B cell (primary cell): ENCODE measurements around the gene DVL2. TPM values are rescaled to one million over a fixed set of nuclear protein-coding genes. Genes with fewer than 3 reads are reported as not detected.
A peak's percentile ranks its signal among the peaks of the same experiment; 100 is the strongest.

Source experiments
- ATAC-seq: fragments of 200-7000 bp; cut with Tn5 transposase; one replicate; pipeline ENCODE4 v1.10.0; 2021; ENCODE audit warnings: low read depth, mild to moderate bottlenecking, moderate number of reproducible peaks, moderate library complexity
- CTCF ChIA-PET: fragments of 350-600 bp; sonication (Branson Sonifier 250); formaldehyde crosslinking; loops from one replicate; lab custom pipeline; 2021; ENCODE audit warnings: antibody characterized with exemption, inconsistent platforms; lab: Charles Lee
- POLR2A ChIA-PET: fragments of 350-600 bp; sonication (Branson Sonifier 250); formaldehyde crosslinking; loops from one replicate; lab custom pipeline; 2021; ENCODE audit warnings: antibody characterized with exemption; lab: Charles Lee
- DNase-seq: peaks from one replicate; pipeline ENCODE4 v3.0.0; 2013
- H2AFZ ChIP-seq: 2 replicates; pipeline ENCODE4 v1.6.1; 2012; ENCODE audit warnings: mild to moderate bottlenecking, low read depth, low read length; ENCODE audit not compliant: insufficient read depth, poor library complexity, severe bottlenecking
- H3K27ac ChIP-seq, 2 donors: 1 replicate in 1 of 2; 2 replicates in 1 of 2; pipeline ENCODE4 v1.5.1; 2012 to 2013; ENCODE audit warnings: low read length in 2 of 2, mild to moderate bottlenecking in 2 of 2, moderate library complexity in 1 of 2
- H3K27me3 ChIP-seq, 4 experiments: fragments of 200-600 bp in 1 of 4; sonication (generic) in 1 of 4; replicated peaks in 1 of 4; 1 replicate in 2 of 4; 2 replicates in 2 of 4; pipeline versions ENCODE4 v1.6.1 to v1.7.0; 2013 to 2016; ENCODE audit warnings: low read length in 3 of 4, mild to moderate bottlenecking in 2 of 4, mixed read lengths in 1 of 4, moderate library complexity in 1 of 4; ENCODE audit not compliant: insufficient read depth in 4 of 4, control insufficient read depth in 3 of 4; ENCODE audit errors: control extremely low read depth in 1 of 4
- H3K36me3 ChIP-seq, 2 experiments: replicated peaks in 1 of 2; 1 replicate in 1 of 2; 2 replicates in 1 of 2; pipeline versions ENCODE4 v1.6.1 to v1.7.1; 2013; ENCODE audit warnings: low read length in 1 of 2; ENCODE audit not compliant: insufficient read depth in 2 of 2, control insufficient read depth in 1 of 2; ENCODE audit errors: control extremely low read depth in 1 of 2, extremely low read depth in 1 of 2
- H3K4me1 ChIP-seq, 2 donors: fragments of 200-600 bp in 1 of 2; sonication (generic) in 1 of 2; 1 replicate in 1 of 2; 2 replicates in 1 of 2; pipeline versions ENCODE4 v1.5.1 to v1.6.1; 2013 to 2017; ENCODE audit warnings: low read length in 2 of 2; ENCODE audit not compliant: control insufficient read depth in 2 of 2, insufficient read depth in 2 of 2
- H3K4me2 ChIP-seq: replicated peaks from 2 replicates; pipeline ENCODE3; 2012; ENCODE audit warnings: mild to moderate bottlenecking, low read depth, low read length; ENCODE audit not compliant: poor library complexity, severe bottlenecking
- H3K4me3 ChIP-seq, 5 experiments: fragments of 200-600 bp in 1 of 5; sonication (generic) in 1 of 5; 1 replicate in 3 of 5; 2 replicates in 2 of 5; pipeline versions ENCODE4 v1.5.1 to v1.7.0; 2011 to 2016; ENCODE audit warnings: low read length in 4 of 5, mild to moderate bottlenecking in 4 of 5, low read depth in 2 of 5, control low read depth in 1 of 5, moderate library complexity in 1 of 5; ENCODE audit not compliant: insufficient read depth in 1 of 5; ENCODE audit errors: control extremely low read depth in 1 of 5, extremely low read depth in 1 of 5
- H3K79me2 ChIP-seq: fragments of 200-600 bp; sonication (generic); one replicate; pipeline ENCODE4 v1.6.0; 2016; ENCODE audit warnings: low read length; ENCODE audit not compliant: control insufficient read depth, insufficient read depth
- H3K9ac ChIP-seq: fragments of 200-600 bp; sonication (generic); 2 replicates; pipeline ENCODE4 v1.6.1; 2017; ENCODE audit warnings: mild to moderate bottlenecking, low read length, moderate library complexity
- H3K9me3 ChIP-seq, 3 donors: one replicate each; pipeline versions ENCODE4 v1.6.1 to v1.7.1; 2013; ENCODE audit warnings: low read length in 2 of 3; ENCODE audit not compliant: control insufficient read depth in 2 of 3, insufficient read depth in 1 of 3; ENCODE audit errors: control extremely low read depth in 1 of 3
- H4K20me1 ChIP-seq: 2 replicates; pipeline ENCODE4 v1.6.0; 2012; ENCODE audit warnings: mild to moderate bottlenecking, low read length; ENCODE audit not compliant: insufficient read depth, control insufficient read depth, poor library complexity, severe bottlenecking
- H3K27ac Mint-ChIP-seq: one replicate; pipeline ENCODE4 v1.8.0; 2021; ENCODE audit warnings: mixed read lengths
- H3K27me3 Mint-ChIP-seq: one replicate; pipeline ENCODE4 v1.8.0; 2021; ENCODE audit warnings: mixed read lengths
- H3K4me1 Mint-ChIP-seq: one replicate; pipeline ENCODE4 v1.8.0; 2021; ENCODE audit warnings: mixed read lengths
- H3K4me3 Mint-ChIP-seq: one replicate; pipeline ENCODE4 v1.8.0; 2021; ENCODE audit warnings: mixed read lengths
- H3K9me3 Mint-ChIP-seq: one replicate; pipeline ENCODE4 v1.8.0; 2022; ENCODE audit warnings: mixed read lengths; ENCODE audit not compliant: insufficient read depth
- CTCF ChIP-seq: fragments of 200-600 bp; IDR thresholded peaks from one replicate; pipeline ENCODE4 v1.8.0; 2022; ENCODE audit warnings: antibody characterized with exemption, mild to moderate bottlenecking
- EZH2 ChIP-seq: IDR thresholded peaks from 2 replicates; pipeline ENCODE4 v1.6.1; 2012; ENCODE audit warnings: borderline replicate concordance, low read depth, mild to moderate bottlenecking, moderate library complexity, low read length; ENCODE audit not compliant: insufficient read depth, poor library complexity, severe bottlenecking
- WGBS: methylation state at CpG from one replicate; pipeline ENCODE4 v1.1.5; 2013; ENCODE audit warnings: missing lambda C conversion rate; ENCODE audit not compliant: insufficient coverage; 5-methylcytosine and 5-hydroxymethylcytosine counted together
- intact Hi-C: fragments of 100-400 bp; cut with micrococcal nuclease; formaldehyde crosslinking; loops from one replicate; pipeline ENCODE4 v1.10.0; 2022
- polyA plus RNA-seq: library from polyadenylated mRNA; depleted of rRNA; stranded (reverse); fragments of >200 nt; gene quantifications from 2 replicates; pipeline ENCODE4 v1.2.3, GENCODE V29; 2012
- total RNA-seq, 2 donors: library from RNA; stranded (reverse); fragments of 120-200 nt in 1 of 2; gene quantifications; 1 replicate in 1 of 2; 2 replicates in 1 of 2; pipeline versions ENCODE4 v1.2.3 to v1.2.4, GENCODE V29; 2013 to 2022

DVL2 gene
- total and polyA plus RNA-seq, 2 donors (not counting 1 experiment from before 2014, with no cell fraction given): 22.5 to 104 TPM

- H3K9me3 ChIP-seq: no peaks in the 10 kb centered on the region
- peaks cover 60% of the 10 kb centered on the region for H3K79me2 ChIP-seq
- no peak for TF ChIP-seq CTCF
- TF ChIP-seq EZH2: no peak
- CTCF ChIA-PET: interaction anchor here (0.7 to 1.1 kb wide), 3 partner anchors 16 to 638 kb away, joined by 3 read pairs; partner anchors contain the start of genes ACADVL and DLG4
- intact Hi-C loops: loop anchor here (5.0 kb wide), 1 partner anchor 326 kb away; the partner anchor contains the start of gene SENP3
- peaks cover 45 to 56% of the 10 kb centered on the region in 2 donors for H3K4me1 ChIP-seq
- peaks cover 0 to 23% of the 10 kb centered on the region in 2 experiments for H3K36me3 ChIP-seq
- Mint-ChIP-seq H3K4me1 (peaks cover 58% of the 10 kb centered on the region), H3K4me3 (peak overlapping the region; percentile 97), H3K27ac (peak overlapping the region; percentile 99), H3K27me3 (no peaks in the 10 kb centered on the region), H3K9me3 (no peaks in the 10 kb centered on the region)
- H3K4me2 ChIP-seq: no peak overlapping the region
- H4K20me1 ChIP-seq: peaks cover 25% of the 10 kb centered on the region
- H3K27me3 ChIP-seq: no peaks in the 10 kb centered on the region
- H3K27ac ChIP-seq: peak overlapping the region in 1 of 2 donors; percentile 88
- WGBS: 90% methylated on average over 13 of the region's 22 CpGs
- DNase-seq (no peak), ATAC-seq (no peak)
- POLR2A ChIA-PET: interaction anchor here (0.6 to 13.1 kb wide), 3 partner anchors 15 to 224 kb away, joined by 3 to 157 read pairs (median 4); partner anchors contain the start of genes ACADVL and DLG4
- H3K9ac ChIP-seq: no peak overlapping the region
- H2AFZ ChIP-seq: no peak overlapping the region
- H3K4me3 ChIP-seq: no peak overlapping the region
Measured at GRCh38 chr17:7235693-7236665, 1.7 kb upstream of the DVL2 start.
